GM18951 (cell line): ENCODE results near the gene CELF4.

Source experiments
- POLR2A ChIP-seq: IDR thresholded peaks from 4 replicates; pipeline ENCODE4 v1.6.1; 2011; ENCODE audit warnings: mild to moderate bottlenecking; ENCODE audit not compliant: insufficient read length, insufficient read depth; ENCODE audit errors: extremely low read depth
- in situ Hi-C: fragments of 300-500 bp; cut with MboI; formaldehyde crosslinking; loops from one replicate; pipeline ENCODE4 v1.12.0; 2022; ENCODE audit warnings: low sequenced_read_pairs, mixed read lengths, inconsistent platforms; ENCODE audit not compliant: unreplicated experiment

Gene CELF4

GRCh38 chr18:37219257-37219656 is 346.3 kb downstream of the CELF4 start:
- in situ Hi-C loops: no loop called here
- TF ChIP-seq POLR2A: no peak

GRCh38 chr18:37218022-37218590 is 347.5 kb downstream of the CELF4 start:
- no peak for TF ChIP-seq POLR2A
- in situ Hi-C loops: no loop called here

- in situ Hi-C loops: no loop called here
- TF ChIP-seq POLR2A: no peak
Observed at GRCh38 chr18:37210781-37211180, 354.8 kb downstream of the CELF4 start.

GRCh38 chr18:37207343-37207742 is 358.3 kb downstream of the CELF4 start:
- in situ Hi-C loops: no loop called here
- no peak for TF ChIP-seq POLR2A

- in situ Hi-C loops: no loop called here
Observed at GRCh38 chr18:37199741-37200140, 365.9 kb downstream of the CELF4 start.

More at GRCh38 chr18:37199741-37200140, 365.9 kb downstream of the CELF4 start:
- TF ChIP-seq POLR2A: no peak
